Right cardiac atrium (tissue), 5 donors: ENCODE data around the gene OSBPL10. TPM values are rescaled to one million over a fixed set of nuclear protein-coding genes. Genes with fewer than 3 reads are reported as not detected.

Source experiments
- ATAC-seq, 2 donors: fragments of 200-7000 bp; cut with Tn5 transposase; one replicate each; pipeline versions ENCODE4 v1.8.0 to v1.9.1; 2020; ENCODE audit warnings: moderate library complexity in 2 of 2, mild to moderate bottlenecking in 1 of 2
- DNase-seq, 3 donors: peaks; one replicate each; pipeline ENCODE4 v3.0.0-alpha.2; 2020
- H3K27ac ChIP-seq: one replicate; pipeline ENCODE4 v1.5.1; 2013; ENCODE audit warnings: mild to moderate bottlenecking, low read length, control low read depth, moderate library complexity
- H3K27me3 ChIP-seq: one replicate; pipeline ENCODE4 v1.6.1; 2013; ENCODE audit not compliant: control insufficient read depth, insufficient read depth
- H3K4me1 ChIP-seq: one replicate; pipeline ENCODE4 v1.6.1; 2013; ENCODE audit warnings: low read length; ENCODE audit not compliant: control insufficient read depth, insufficient read depth
- H3K4me3 ChIP-seq: one replicate; pipeline ENCODE4 v1.5.1; 2013; ENCODE audit warnings: low read length, control low read depth
- H3K9me3 ChIP-seq: one replicate; pipeline ENCODE4 v1.6.1; 2013; ENCODE audit warnings: low read length; ENCODE audit not compliant: control insufficient read depth
- WGBS: extraction: QIAGEN DNeasy Blood & Tissue Kit; methylation state at CpG from one replicate; pipeline ENCODE4 v1.1.7; 2013; 5-methylcytosine and 5-hydroxymethylcytosine counted together
- intact Hi-C, 4 donors: fragments of 100-400 bp; cut with DNase I; formaldehyde crosslinking; loops; one replicate each; pipeline versions ENCODE4 v1.11.0 to v1.14.0; 2022 to 2023
- polyA plus RNA-seq: library from polyadenylated mRNA; stranded (reverse); fragments of 200-250 nt; gene quantifications from one replicate; pipeline ENCODE4 v1.2.3, GENCODE V29; 2013
- total RNA-seq, 4 donors: library from RNA; stranded (reverse); fragmentation: NEBNext Ultra II Directional; extraction: Animal tissue kit (Norgen Biotek cat#: 25700); gene quantifications; one replicate each; pipeline ENCODE4 v1.2.1, GENCODE V29; 2021
- donor health status: healthy with polysubstance abuse.
- donor health status: DM: no; HTN: yes; CAD: no.
- donor health status: DM: no; HTN: no; CAD: no.
- donor health status: DM: no; HTN: yes; CAD: no; lungs with severe emphysema.
- donor health status: DM: yes; HTN: yes; CAD: no.

Gene OSBPL10
- total and polyA plus RNA-seq, 5 donors: 2.2 to 5.9 (median 4.9) TPM

GRCh38 chr3:31829010-31829409 is 152.1 kb downstream of the OSBPL10 start:
- ATAC-seq (no peak), DNase-seq (no peak)
- 95% methylated on average over 6 of the region's 6 CpGs for WGBS
- Histone ChIP-seq H3K27ac (no peak overlapping the region), H3K9me3 (no peaks in the 10 kb centered on the region), H3K4me1 (no peaks in the 10 kb centered on the region), H3K27me3 (no peaks in the 10 kb centered on the region), H3K4me3 (no peak overlapping the region)
- intact Hi-C loops: no loop called here

GRCh38 chr3:31828007-31828406 is 153.1 kb downstream of the OSBPL10 start:
- no peaks in the 10 kb centered on the region for H3K9me3 ChIP-seq
- 75% methylated on average over 1 of the region's 1 CpG for WGBS
- DNase-seq (no peak), ATAC-seq (no peak)
- intact Hi-C loops: no loop called here
- H3K27ac ChIP-seq: no peak overlapping the region
- no peak overlapping the region for H3K4me3 ChIP-seq
- H3K27me3 ChIP-seq: no peaks in the 10 kb centered on the region
- H3K4me1 ChIP-seq: no peaks in the 10 kb centered on the region

GRCh38 chr3:31823184-31823583 is 157.9 kb downstream of the OSBPL10 start:
- Histone ChIP-seq H3K9me3 (no peaks in the 10 kb centered on the region), H3K4me1 (no peaks in the 10 kb centered on the region), H3K4me3 (no peak overlapping the region), H3K27ac (no peak overlapping the region), H3K27me3 (no peaks in the 10 kb centered on the region)
- intact Hi-C loops: no loop called here
- DNase-seq (no peak), ATAC-seq (no peak)
- 94% methylated on average over 3 of the region's 3 CpGs for WGBS

GRCh38 chr3:31821118-31821517 is 159.9 kb downstream of the OSBPL10 start:
- no peak overlapping the region for H3K27ac ChIP-seq
- H3K4me3 ChIP-seq: no peak overlapping the region
- no peak for DNase-seq
- ATAC-seq: no peak
- no peaks in the 10 kb centered on the region for H3K9me3 ChIP-seq
- no peaks in the 10 kb centered on the region for H3K27me3 ChIP-seq
- intact Hi-C loops: no loop called here
- WGBS: 85% methylated on average over 2 of the region's 2 CpGs
- no peaks in the 10 kb centered on the region for H3K4me1 ChIP-seq

GRCh38 chr3:31819441-31819840 is 161.6 kb downstream of the OSBPL10 start:
- H3K4me1 ChIP-seq: no peaks in the 10 kb centered on the region
- ATAC-seq: no peak
- H3K27me3 ChIP-seq: no peaks in the 10 kb centered on the region
- H3K27ac ChIP-seq: no peak overlapping the region
- H3K9me3 ChIP-seq: no peaks in the 10 kb centered on the region
- intact Hi-C loops: no loop called here
- no peak for DNase-seq
- no peak overlapping the region for H3K4me3 ChIP-seq
- WGBS: 97% methylated on average over 8 of the region's 8 CpGs

- Histone ChIP-seq H3K9me3 (no peaks in the 10 kb centered on the region), H3K27ac (no peak overlapping the region), H3K27me3 (no peaks in the 10 kb centered on the region), H3K4me3 (no peak overlapping the region), H3K4me1 (no peaks in the 10 kb centered on the region)
- 87% methylated on average over 10 of the region's 10 CpGs for WGBS
- no peak for DNase-seq
- no peak for ATAC-seq
- intact Hi-C loops: no loop called here
Observed at GRCh38 chr3:31817411-31817966, 163.6 kb downstream of the OSBPL10 start.

- WGBS: 44% methylated on average over 11 of the region's 11 CpGs
- Histone ChIP-seq H3K4me3 (no peak overlapping the region), H3K9me3 (no peaks in the 10 kb centered on the region), H3K27me3 (no peaks in the 10 kb centered on the region), H3K4me1 (no peaks in the 10 kb centered on the region), H3K27ac (no peak overlapping the region)
- DNase-seq (no peak), ATAC-seq (no peak)
- intact Hi-C loops: no loop called here
Observed at GRCh38 chr3:31815631-31816440, 165.2 kb downstream of the OSBPL10 start.

- 93% methylated on average over 5 of the region's 6 CpGs for WGBS
- Histone ChIP-seq H3K4me3 (no peak overlapping the region), H3K4me1 (no peaks in the 10 kb centered on the region), H3K27ac (no peak overlapping the region), H3K27me3 (no peaks in the 10 kb centered on the region), H3K9me3 (no peaks in the 10 kb centered on the region)
- ATAC-seq: no peak
- intact Hi-C loops: no loop called here
- no peak for DNase-seq
Observed at GRCh38 chr3:31815006-31815405, 166.1 kb downstream of the OSBPL10 start.

- ATAC-seq: no peak
- 96% methylated on average over 7 of the region's 7 CpGs for WGBS
- no peak overlapping the region for H3K4me3 ChIP-seq
Observed at GRCh38 chr3:31813686-31814085, 167.4 kb downstream of the OSBPL10 start.

GRCh38 chr3:31813197-31813596 is 167.9 kb downstream of the OSBPL10 start:
- Histone ChIP-seq H3K27me3 (no peaks in the 10 kb centered on the region), H3K9me3 (no peaks in the 10 kb centered on the region), H3K27ac (no peak overlapping the region), H3K4me3 (no peak overlapping the region), H3K4me1 (no peaks in the 10 kb centered on the region)
- ATAC-seq (no peak), DNase-seq (no peak)
- intact Hi-C loops: no loop called here

More at GRCh38 chr3:31813686-31814085, 167.4 kb downstream of the OSBPL10 start:
- no peaks in the 10 kb centered on the region for H3K4me1 ChIP-seq
- no peak overlapping the region for H3K27ac ChIP-seq
- DNase-seq: no peak
- H3K27me3 ChIP-seq: no peaks in the 10 kb centered on the region
- intact Hi-C loops: no loop called here
- no peaks in the 10 kb centered on the region for H3K9me3 ChIP-seq

- DNase-seq: no peak
- no peak for ATAC-seq
- 96% methylated on average over 11 of the region's 11 CpGs for WGBS
- intact Hi-C loops: no loop called here
- Histone ChIP-seq H3K9me3 (no peaks in the 10 kb centered on the region), H3K27ac (no peak overlapping the region), H3K27me3 (no peaks in the 10 kb centered on the region), H3K4me3 (no peak overlapping the region), H3K4me1 (no peaks in the 10 kb centered on the region)
Observed at GRCh38 chr3:31810991-31811433, 170.1 kb downstream of the OSBPL10 start.
